GM18861 (cell line): ENCODE data around the gene LTA4H.
"Not testable (repeated sequence)": the region's sequence is repeated elsewhere in the genome, so short reads cannot be mapped to it uniquely, and the experiment has no call there.

Experiments
- ATAC-seq: cut with Tn5 transposase; IDR thresholded peaks from one replicate; pipeline ENCODE4 v1.9.1; 2021; ENCODE audit not compliant: unreplicated experiment

LTA4H gene

GRCh38 chr12:95993907-95994306, 41.5 kb downstream of the LTA4H start:
- no peak for ATAC-seq

- ATAC-seq: no peak
These were observed 45.3 kb downstream of the LTA4H start for GRCh38 chr12:95990136-95990535.

GRCh38 chr12:95989504-95990123, 45.8 kb downstream of the LTA4H start:
- ATAC-seq: no peak

GRCh38 chr12:95988506-95989275, 46.7 kb downstream of the LTA4H start:
- no peak for ATAC-seq

GRCh38 chr12:95986635-95987570, 48.5 kb downstream of the LTA4H start:
- ATAC-seq: no peak

- ATAC-seq: no peak
These were observed 50.7 kb downstream of the LTA4H start for GRCh38 chr12:95984682-95985081.

- no peak for ATAC-seq
These were observed 52.8 kb downstream of the LTA4H start for GRCh38 chr12:95982602-95983001.

- ATAC-seq: no peak
These were observed 55.0 kb downstream of the LTA4H start for GRCh38 chr12:95980437-95980836.

- ATAC-seq: no peak
These were observed 56.6 kb downstream of the LTA4H start for GRCh38 chr12:95978774-95979173.

GRCh38 chr12:95978351-95978750, 57.0 kb downstream of the LTA4H start:
- no peak for ATAC-seq

GRCh38 chr12:95977764-95978305, 57.6 kb downstream of the LTA4H start:
- ATAC-seq: no peak

GRCh38 chr12:95976416-95976832, 59.0 kb downstream of the LTA4H start:
- ATAC-seq: no peak

GRCh38 chr12:95975491-95975890, 59.9 kb downstream of the LTA4H start:
- ATAC-seq: no peak

- ATAC-seq: no peak
These were observed 61.0 kb downstream of the LTA4H start for GRCh38 chr12:95974358-95974757.

GRCh38 chr12:95972832-95973456, 62.4 kb downstream of the LTA4H start:
- ATAC-seq: no peak

- ATAC-seq: no peak
These were observed 64.5 kb downstream of the LTA4H start for GRCh38 chr12:95970905-95971304.

- ATAC-seq: not testable (repeated sequence)
These were observed 66.3 kb downstream of the LTA4H start for GRCh38 chr12:95969116-95969515.

GRCh38 chr12:95967301-95967700, 68.1 kb downstream of the LTA4H start:
- no peak for ATAC-seq

GRCh38 chr12:95966287-95966870, 69.0 kb downstream of the LTA4H start:
- no peak for ATAC-seq

GRCh38 chr12:95963096-95963495, 72.3 kb downstream of the LTA4H start:
- ATAC-seq: no peak
